Peyer's patch (tissue), 4 donors: ENCODE measurements around the gene MGST2. TPM values are rescaled to one million over a fixed set of nuclear protein-coding genes. Genes with fewer than 3 reads are reported as not detected.

ENCODE experiments used
- DNase-seq, 3 donors: peaks; one replicate each; pipeline ENCODE4 v3.0.0-alpha.2; 2017 to 2019
- H3K27ac ChIP-seq, 4 donors: fragments of 200-600 bp; sonication (generic); one replicate each; pipeline ENCODE4 v1.5.1; 2016 to 2019
- H3K27me3 ChIP-seq, 2 donors: fragments of 200-600 bp; sonication (generic); one replicate each; pipeline ENCODE4 v1.5.1; 2019
- H3K36me3 ChIP-seq, 3 donors: fragments of 200-600 bp; sonication (generic); one replicate each; pipeline ENCODE4 v1.5.1; 2016 to 2019
- H3K4me1 ChIP-seq, 4 donors: fragments of 200-600 bp; sonication (generic); one replicate each; pipeline ENCODE4 v1.5.1; 2016 to 2019
- H3K4me3 ChIP-seq, 4 donors: fragments of 200-600 bp; sonication (generic); 1 replicate in 3 of 4; 2 replicates in 1 of 4; pipeline ENCODE4 v1.5.1; 2016 to 2019; ENCODE audit warnings: mild to moderate bottlenecking in 1 of 4
- H3K9me3 ChIP-seq, 4 donors: fragments of 200-600 bp; sonication (generic); one replicate each; pipeline ENCODE4 v1.5.1; 2016 to 2019; ENCODE audit warnings: mild to moderate bottlenecking in 1 of 4
- POLR2A ChIP-seq, 2 donors: fragments of 450-650 bp; IDR thresholded peaks; one replicate each; pipeline ENCODE4 v1.5.1; 2017; ENCODE audit warnings: antibody characterized with exemption in 2 of 2, mild to moderate bottlenecking in 2 of 2, moderate library complexity in 2 of 2
- total RNA-seq, 4 donors: library from RNA; depleted of rRNA; stranded (reverse); fragments of >200 nt; gene quantifications; one replicate each; pipeline ENCODE4 v1.1.0, GENCODE V29; 2016
- TF ChIP-seq, protein P1 (sequence below), 6 experiments: fragments of 450-650 bp in 4 of 6; fragments of 200-600 bp in 2 of 6; sonication (generic) in 1 of 6; IDR thresholded peaks; one replicate each; pipeline ENCODE4 v1.5.1; 2017 to 2019; ENCODE audit warnings: antibody characterized with exemption in 6 of 6, mild to moderate bottlenecking in 3 of 6, moderate library complexity in 1 of 6

MGST2 gene
- total RNA-seq, 4 donors from 2014 or later, result 21.5 to 137 (median 83.4) TPM

DNA sequence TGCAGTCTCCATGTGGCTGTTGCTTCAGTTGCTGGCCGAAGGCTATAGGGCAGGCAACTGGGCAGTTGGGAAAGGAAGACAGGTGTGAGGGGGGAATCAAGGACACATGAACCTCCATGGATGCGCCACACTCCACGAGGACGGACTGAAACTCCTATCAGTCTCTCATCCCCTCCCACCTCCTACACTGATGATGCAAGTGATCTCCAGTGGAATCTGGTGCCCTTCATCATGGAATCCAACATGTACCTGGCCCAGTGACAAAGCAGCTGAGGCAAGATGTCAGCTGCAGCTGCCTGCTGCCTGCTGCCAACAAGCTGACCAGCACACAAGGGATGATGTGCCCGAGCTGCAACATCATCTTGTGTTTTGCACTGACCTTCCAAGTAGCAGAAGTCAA lies 26.0 kb upstream of the MGST2 start:
- no peaks in the 10 kb centered on the region for H3K4me1 ChIP-seq
- no peak for DNase-seq
- H3K36me3 ChIP-seq, result no peaks in the 10 kb centered on the region
- no peak for TF ChIP-seq POLR2A (IDR thresholded peaks at IDR 0.05)
- TF ChIP-seq, protein P1, sequence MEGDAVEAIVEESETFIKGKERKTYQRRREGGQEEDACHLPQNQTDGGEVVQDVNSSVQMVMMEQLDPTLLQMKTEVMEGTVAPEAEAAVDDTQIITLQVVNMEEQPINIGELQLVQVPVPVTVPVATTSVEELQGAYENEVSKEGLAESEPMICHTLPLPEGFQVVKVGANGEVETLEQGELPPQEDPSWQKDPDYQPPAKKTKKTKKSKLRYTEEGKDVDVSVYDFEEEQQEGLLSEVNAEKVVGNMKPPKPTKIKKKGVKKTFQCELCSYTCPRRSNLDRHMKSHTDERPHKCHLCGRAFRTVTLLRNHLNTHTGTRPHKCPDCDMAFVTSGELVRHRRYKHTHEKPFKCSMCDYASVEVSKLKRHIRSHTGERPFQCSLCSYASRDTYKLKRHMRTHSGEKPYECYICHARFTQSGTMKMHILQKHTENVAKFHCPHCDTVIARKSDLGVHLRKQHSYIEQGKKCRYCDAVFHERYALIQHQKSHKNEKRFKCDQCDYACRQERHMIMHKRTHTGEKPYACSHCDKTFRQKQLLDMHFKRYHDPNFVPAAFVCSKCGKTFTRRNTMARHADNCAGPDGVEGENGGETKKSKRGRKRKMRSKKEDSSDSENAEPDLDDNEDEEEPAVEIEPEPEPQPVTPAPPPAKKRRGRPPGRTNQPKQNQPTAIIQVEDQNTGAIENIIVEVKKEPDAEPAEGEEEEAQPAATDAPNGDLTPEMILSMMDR (IDR thresholded peaks at IDR 0.05), result no peak
- no peak overlapping the region for H3K4me3 ChIP-seq
- no peaks in the 10 kb centered on the region for H3K27me3 ChIP-seq
- peaks cover 0 to 11% (median 0%) of the 10 kb centered on the region in 4 donors for H3K9me3 ChIP-seq
- no peak overlapping the region for H3K27ac ChIP-seq

DNA sequence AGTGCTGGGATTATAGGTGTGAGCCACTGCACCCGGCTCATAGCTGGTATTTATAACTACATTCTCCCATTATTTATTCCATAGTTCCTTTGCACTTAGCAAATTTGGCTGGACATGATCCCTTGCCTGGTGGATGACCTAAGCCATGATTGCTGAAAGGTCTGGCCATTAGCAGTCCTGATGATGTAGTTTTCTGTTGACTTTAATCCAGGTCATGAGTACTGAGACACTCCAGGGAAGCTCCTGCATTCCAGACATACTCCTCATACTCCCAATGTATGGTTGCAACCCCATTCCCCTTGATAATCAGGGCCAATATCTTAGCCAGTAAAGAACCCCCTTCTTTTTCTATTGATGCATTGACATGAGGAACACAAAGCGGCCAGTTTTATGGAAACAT lies 24.4 kb upstream of the MGST2 start:
- Histone ChIP-seq H3K9me3 (peaks cover 0 to 11% (median 0%) of the 10 kb centered on the region in 4 donors), H3K4me1 (no peaks in the 10 kb centered on the region), H3K36me3 (no peaks in the 10 kb centered on the region), H3K4me3 (no peak overlapping the region), H3K27me3 (no peaks in the 10 kb centered on the region), H3K27ac (no peak overlapping the region)
- no peak for DNase-seq
- no peak for TF ChIP-seq POLR2A (IDR thresholded peaks at IDR 0.05)
- TF ChIP-seq, protein P1 (IDR thresholded peaks at IDR 0.05), result no peak

DNA sequence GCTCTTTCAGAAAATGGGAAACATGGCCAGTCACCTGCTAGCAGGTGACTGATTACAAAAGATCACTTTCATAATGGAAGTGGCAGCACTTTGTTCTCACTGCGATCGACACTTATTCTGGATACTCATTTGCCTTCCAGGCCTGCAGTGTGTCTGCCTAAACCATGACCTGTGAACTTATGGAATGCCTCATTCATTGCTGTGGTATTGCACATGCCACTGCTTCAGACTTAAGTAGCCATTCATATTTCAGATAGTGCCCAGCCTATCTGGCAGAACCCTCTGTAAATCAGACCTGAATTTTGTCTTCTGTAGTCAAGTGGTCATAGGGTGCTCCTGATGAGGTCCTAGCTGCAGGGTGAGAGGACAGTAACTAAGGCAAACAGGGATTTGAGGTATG lies 23.3 kb upstream of the MGST2 start:
- H3K4me3 ChIP-seq, result no peak overlapping the region
- no peaks in the 10 kb centered on the region for H3K27me3 ChIP-seq
- no peaks in the 10 kb centered on the region for H3K4me1 ChIP-seq
- TF ChIP-seq, protein P1 (IDR thresholded peaks at IDR 0.05), result no peak
- H3K36me3 ChIP-seq, result no peaks in the 10 kb centered on the region
- H3K27ac ChIP-seq, result no peak overlapping the region
- H3K9me3 ChIP-seq, result peaks cover 0 to 11% (median 0%) of the 10 kb centered on the region in 4 donors
- DNase-seq, result no peak

DNA sequence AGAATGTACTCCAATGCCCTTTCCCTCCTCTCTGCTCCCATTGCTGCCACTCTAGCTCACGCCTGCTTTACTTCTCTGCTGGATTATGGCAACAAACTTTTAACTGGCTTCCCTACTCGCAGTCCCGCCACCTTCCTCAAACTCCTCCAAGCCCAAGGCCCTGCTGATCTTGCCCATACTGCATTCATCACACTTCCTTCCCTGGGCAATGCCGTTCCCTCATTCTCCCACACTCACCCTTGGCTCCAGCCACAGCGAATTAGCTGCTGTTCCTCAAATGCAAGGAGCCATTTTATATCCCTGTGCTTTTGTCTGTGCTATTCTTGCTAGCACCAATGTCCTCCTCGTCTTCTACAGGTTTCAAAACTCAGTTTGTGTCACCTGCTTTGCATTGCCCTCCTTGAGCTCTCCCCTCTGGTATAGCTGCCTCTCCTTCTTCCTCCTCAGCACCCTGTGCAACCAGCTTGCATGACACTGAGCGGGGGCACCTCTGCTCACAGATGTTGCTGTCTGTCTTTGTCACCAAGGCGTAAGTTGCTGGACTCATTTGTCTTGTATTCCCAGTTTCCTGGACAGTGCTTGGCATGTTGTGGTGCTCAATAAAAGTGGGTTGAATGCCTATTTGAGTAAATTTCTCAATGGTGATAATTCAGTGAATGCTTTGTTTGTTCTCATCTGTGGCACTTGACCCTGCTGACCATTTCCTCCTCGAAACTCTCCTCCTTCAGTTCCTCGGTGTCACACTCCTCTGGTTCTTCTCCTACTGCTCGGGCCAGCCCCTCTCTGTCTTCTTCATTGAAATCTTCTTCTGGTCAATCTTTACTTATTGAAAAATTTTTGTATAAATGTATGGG lies 22.4 kb upstream of the MGST2 start:
- DNase-seq, result no peak
- H3K4me3 ChIP-seq, result no peak overlapping the region
- H3K9me3 ChIP-seq, result peaks cover 0 to 10% (median 0%) of the 10 kb centered on the region in 4 donors
- no peaks in the 10 kb centered on the region for H3K27me3 ChIP-seq
- no peaks in the 10 kb centered on the region for H3K4me1 ChIP-seq
- TF ChIP-seq, protein P1 (IDR thresholded peaks at IDR 0.05), result no peak
- TF ChIP-seq POLR2A (IDR thresholded peaks at IDR 0.05), result no peak
- no peaks in the 10 kb centered on the region for H3K36me3 ChIP-seq
- H3K27ac ChIP-seq, result no peak overlapping the region

DNA sequence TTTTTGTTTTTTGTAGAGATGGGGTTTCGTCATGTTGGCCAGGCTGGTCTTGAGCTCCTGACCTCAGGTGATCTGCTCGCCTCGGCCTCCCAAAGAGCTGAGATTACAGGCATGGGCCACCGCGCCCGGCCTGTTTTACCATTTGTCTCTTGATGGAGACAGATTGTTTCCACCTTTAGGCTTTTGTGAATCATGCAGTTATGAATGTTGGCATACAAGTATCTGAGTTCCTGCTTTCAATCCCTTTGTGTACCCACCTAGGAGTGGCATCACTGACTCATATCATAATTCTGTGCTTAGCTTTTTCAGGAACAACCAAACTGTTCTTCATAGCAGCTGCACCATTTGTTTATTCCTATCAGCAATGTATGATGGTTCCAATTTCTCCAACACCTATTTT lies 20.2 kb upstream of the MGST2 start:
- no peaks in the 10 kb centered on the region for H3K36me3 ChIP-seq
- no peaks in the 10 kb centered on the region for H3K9me3 ChIP-seq
- H3K27me3 ChIP-seq, result no peaks in the 10 kb centered on the region
- no peak for DNase-seq
- H3K27ac ChIP-seq, result no peak overlapping the region
- TF ChIP-seq POLR2A (IDR thresholded peaks at IDR 0.05), result no peak
- TF ChIP-seq, protein P1 (IDR thresholded peaks at IDR 0.05), result no peak
- no peaks in the 10 kb centered on the region for H3K4me1 ChIP-seq
- no peak overlapping the region for H3K4me3 ChIP-seq
